GM20431 (cell line): ENCODE measurements around the gene HCRTR2.

Experiments used
- in situ Hi-C: fragments of 300-500 bp; cut with MseI, MboI; formaldehyde crosslinking; loops from one replicate; pipeline ENCODE4 v1.15.0; 2020; ENCODE audit warnings: low sequenced_read_pairs; ENCODE audit not compliant: unreplicated experiment

Gene HCRTR2

DNA sequence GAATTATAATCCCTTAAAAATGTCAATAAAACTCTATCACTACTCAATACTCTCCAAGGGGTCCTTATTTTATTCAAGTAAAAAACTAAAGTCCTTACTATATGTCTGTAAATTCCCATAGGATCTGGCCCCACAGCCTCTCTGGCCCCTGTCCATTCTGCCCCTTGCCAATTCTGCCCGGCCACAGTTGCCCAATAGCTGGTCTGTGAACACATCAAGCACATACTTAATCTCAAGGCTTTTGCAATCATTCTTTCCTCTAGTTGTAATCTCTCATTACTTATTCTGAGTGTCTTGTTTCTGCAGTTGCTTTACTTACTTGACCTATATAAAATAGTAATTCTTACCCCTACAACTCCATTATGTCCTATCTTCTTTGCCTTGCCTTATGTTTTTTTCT, 130.4 kb downstream of the HCRTR2 start:
- in situ Hi-C loops: no loop called here

DNA sequence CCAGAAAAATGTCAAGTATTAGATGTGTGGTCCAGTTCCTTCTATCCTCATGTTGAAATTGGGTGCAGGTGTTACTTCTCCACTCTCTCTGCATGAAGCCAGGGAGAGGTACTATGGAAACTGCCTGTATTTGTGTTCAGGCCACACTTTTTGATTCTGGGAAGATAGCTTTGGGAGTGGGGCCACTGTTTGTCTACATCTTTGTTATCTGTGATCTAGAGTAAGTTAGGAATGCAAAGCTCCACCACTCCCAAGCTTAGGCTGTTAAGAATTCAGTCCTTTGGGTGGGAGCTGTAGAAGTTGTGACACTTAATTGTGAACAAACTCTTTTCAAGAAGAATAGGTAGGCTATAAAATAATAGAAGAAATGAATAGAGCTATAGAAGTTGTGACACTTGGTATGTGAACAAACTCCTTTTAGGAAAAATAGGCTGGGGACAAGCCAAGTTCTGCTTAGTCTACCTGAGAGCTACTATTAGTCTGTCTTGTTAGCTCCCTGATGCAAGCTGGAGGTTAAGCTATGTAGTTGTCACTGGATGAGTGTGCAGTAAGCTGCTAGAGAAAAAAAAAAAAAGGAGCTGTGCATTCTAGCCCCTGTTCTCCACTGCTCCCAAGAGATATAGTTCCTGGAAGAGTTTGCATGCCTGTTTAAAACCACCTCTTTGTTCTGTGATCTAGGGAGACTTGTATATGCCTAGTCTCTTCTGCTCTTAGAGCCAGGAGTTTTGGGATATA, 145.8 kb downstream of the HCRTR2 start:
- in situ Hi-C loops: no loop called here

DNA sequence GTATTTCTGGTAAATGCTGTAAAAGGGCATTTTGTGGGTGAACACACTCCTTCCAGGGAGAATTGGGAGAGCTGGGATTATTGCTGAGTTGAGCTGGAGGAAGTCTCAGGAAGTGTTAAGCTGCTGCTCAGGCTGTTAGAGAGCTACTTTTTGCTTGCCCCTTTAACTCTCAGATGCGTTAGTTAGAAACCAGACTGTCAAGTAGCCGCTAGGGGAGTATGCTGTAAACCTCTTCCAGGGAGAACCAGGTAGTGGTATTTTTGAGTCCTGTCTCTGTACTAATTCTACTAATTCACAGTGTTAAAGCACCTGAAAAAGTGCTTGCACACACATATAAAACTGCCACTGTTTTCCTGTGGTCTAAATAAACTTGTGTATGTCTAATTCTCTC, 146.4 kb downstream of the HCRTR2 start:
- in situ Hi-C loops: no loop called here

DNA sequence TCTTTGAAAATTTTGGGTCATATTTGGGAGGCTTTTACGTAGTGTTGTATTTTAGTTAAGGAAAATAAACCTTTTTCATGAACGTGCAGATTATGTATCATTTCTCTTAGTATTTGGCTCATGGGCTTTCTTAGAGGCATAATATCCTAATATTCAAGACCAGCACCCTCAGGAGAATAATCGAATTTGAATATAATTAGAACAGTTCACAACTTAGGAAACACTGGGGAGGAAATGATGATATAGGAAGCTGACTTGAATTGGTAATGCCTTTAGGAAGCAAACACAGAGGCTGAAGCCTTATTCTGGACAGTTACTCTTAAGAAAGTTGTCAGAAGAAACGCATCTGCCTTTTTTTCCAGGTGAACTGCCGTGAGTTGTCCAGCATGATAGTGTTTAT, 152.9 kb downstream of the HCRTR2 start, which contains the start of gene GFRAL:
Gene GFRAL, plus strand, starts transcription at position 301 of the 400 bp plus-strand sequence. Its CDS starts 86 bp downstream, at position 387.
- in situ Hi-C loops: no loop called here
